ENCODE data around the gene EXT2.

Gene EXT2

GRCh38 chr11:44208976-44209603, 113.6 kb downstream of the EXT2 start:
- no peak for DNase-seq

- DNase-seq, result no peak
Observed at GRCh38 chr11:44212128-44212527, 116.7 kb downstream of the EXT2 start.

- DNase-seq, result no peak
Observed at GRCh38 chr11:44213148-44213547, 117.7 kb downstream of the EXT2 start.

GRCh38 chr11:44217432-44217831, 122.0 kb downstream of the EXT2 start:
- DNase-seq, result no peak

- no peak for DNase-seq
Observed at GRCh38 chr11:44219830-44220796, 124.6 kb downstream of the EXT2 start.

- DNase-seq, result no peak
Observed at GRCh38 chr11:44221456-44221855, 126.0 kb downstream of the EXT2 start.

- DNase-seq, result no peak
Observed at GRCh38 chr11:44221992-44222391, 126.5 kb downstream of the EXT2 start.

- DNase-seq, result no peak
Observed at GRCh38 chr11:44223238-44223637, 127.8 kb downstream of the EXT2 start.

- no peak for DNase-seq
Observed at GRCh38 chr11:44224867-44225501, 129.5 kb downstream of the EXT2 start.

GRCh38 chr11:44226490-44226889, 131.0 kb downstream of the EXT2 start:
- no peak for DNase-seq

GRCh38 chr11:44226945-44227344, 131.5 kb downstream of the EXT2 start:
- no peak for DNase-seq

GRCh38 chr11:44228379-44228778, 132.9 kb downstream of the EXT2 start:
- DNase-seq, result no peak

GRCh38 chr11:44229098-44229497, 133.6 kb downstream of the EXT2 start:
- no peak for DNase-seq

GRCh38 chr11:44229624-44230023, 134.1 kb downstream of the EXT2 start:
- DNase-seq, result no peak

- no peak for DNase-seq
Observed at GRCh38 chr11:44235765-44236201, 140.3 kb downstream of the EXT2 start.

GRCh38 chr11:44236296-44236695, 140.8 kb downstream of the EXT2 start:
- DNase-seq, result no peak

GRCh38 chr11:44237156-44237555, 141.7 kb downstream of the EXT2 start:
- no peak for DNase-seq

GRCh38 chr11:44241851-44242250, 146.4 kb downstream of the EXT2 start:
- DNase-seq, result no peak

GRCh38 chr11:44243086-44243485, 147.6 kb downstream of the EXT2 start:
- DNase-seq, result no peak

GRCh38 chr11:44243595-44244343, 148.3 kb downstream of the EXT2 start:
- no peak for DNase-seq

- DNase-seq, result no peak
Observed at GRCh38 chr11:44244639-44245310, 149.3 kb downstream of the EXT2 start.

- no peak for DNase-seq
Observed at GRCh38 chr11:44246726-44247125, 151.2 kb downstream of the EXT2 start.

All from hematopoietic multipotent progenitor cell treated with erythropoietin and hydrocortisone succinate and interleukin-3 and kit ligand, for 4 days (in vitro differentiated cells).